HG02798 (cell line): ENCODE results near the gene CACNA1S.

Experiments
- ATAC-seq: cut with Tn5 transposase; IDR thresholded peaks from one replicate; pipeline ENCODE4 v1.9.1; 2021; ENCODE audit warnings: mild to moderate bottlenecking; ENCODE audit not compliant: unreplicated experiment, poor library complexity

Gene CACNA1S

DNA sequence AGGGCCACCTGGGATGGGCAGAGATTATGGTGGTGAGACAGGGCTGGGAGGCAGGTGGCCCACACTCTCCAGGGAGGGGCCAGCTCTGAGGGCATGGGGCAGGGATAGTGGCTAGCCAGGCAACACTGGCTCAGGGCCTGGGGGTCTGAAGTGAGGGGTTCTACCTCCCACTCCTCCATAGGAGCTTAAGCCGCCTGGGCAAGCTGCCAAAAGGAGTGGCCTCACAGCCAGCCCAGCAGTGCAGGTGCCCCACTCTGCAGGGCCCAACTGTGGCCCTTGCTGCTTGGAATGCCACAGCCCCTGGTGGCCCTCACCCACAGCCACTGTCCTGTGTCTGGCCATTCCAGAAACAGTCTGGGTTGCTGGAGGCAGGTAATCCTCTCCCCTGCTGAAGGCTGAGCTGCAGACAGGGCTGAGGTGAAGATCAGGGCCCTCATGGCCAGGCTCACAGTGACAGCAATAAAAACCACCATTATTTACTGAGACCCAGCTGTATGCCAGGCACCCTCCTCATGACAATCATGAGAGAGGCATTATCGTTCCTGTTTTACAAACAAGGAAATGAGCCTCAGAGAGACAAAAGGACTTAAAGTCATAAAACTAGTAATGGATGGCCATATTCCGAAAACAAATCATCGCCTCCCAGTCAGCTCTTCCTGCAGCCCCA lies 119.7 kb downstream of the CACNA1S start:
- no peak for ATAC-seq

DNA sequence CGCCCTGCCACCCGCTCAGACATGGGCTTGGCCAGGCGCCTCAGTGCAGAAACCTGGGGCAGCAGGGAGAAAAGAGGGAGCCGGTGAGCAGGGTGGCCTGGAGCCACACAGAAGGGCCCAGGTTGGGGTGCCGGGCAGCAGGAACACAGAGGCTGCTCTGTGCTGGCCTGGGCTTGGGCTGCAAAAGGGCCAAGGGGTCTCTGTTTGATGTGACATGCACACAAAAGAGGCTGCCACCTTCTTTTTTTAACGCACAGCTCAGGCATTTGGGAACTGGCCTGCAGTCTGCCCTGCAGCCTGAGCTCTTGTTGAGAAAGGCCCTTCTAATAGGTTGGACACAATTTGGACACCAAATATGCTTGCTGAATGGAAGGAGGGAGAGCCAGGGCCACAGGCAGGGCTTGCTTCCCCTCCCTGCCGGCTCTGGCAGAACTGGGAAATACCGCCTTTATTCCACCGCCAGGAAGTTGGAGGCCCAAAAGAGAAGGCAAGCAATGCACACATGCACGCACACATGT lies 121.1 kb downstream of the CACNA1S start:
- no peak for ATAC-seq

DNA sequence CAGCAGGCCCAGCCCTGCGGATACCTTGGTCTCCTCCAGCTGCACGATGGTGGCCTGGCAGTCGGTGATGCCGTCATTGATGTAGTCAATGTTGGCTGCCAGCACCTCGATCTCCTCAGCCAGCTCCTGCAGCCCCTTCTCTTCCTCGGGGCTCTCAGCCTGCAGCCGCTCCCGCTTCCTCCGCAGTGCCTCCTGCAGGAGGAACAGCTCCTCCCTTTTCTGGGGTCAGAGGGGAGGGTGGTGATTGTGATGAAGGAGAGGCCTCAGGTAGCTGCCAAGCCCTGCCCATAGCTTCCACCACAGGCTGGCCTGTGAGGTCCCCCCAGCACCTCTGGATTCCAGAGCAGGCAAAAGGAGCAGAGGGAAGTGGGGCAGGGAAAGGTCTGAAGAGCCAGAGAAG lies 122.1 kb downstream of the CACNA1S start:
- ATAC-seq, result no peak
